ENCODE data around the gene MCF2L.
"Not testable (repeated sequence)": the region's sequence is repeated elsewhere in the genome, so short reads cannot be mapped to it uniquely, and the experiment has no call there.

The MCF2L gene

DNA sequence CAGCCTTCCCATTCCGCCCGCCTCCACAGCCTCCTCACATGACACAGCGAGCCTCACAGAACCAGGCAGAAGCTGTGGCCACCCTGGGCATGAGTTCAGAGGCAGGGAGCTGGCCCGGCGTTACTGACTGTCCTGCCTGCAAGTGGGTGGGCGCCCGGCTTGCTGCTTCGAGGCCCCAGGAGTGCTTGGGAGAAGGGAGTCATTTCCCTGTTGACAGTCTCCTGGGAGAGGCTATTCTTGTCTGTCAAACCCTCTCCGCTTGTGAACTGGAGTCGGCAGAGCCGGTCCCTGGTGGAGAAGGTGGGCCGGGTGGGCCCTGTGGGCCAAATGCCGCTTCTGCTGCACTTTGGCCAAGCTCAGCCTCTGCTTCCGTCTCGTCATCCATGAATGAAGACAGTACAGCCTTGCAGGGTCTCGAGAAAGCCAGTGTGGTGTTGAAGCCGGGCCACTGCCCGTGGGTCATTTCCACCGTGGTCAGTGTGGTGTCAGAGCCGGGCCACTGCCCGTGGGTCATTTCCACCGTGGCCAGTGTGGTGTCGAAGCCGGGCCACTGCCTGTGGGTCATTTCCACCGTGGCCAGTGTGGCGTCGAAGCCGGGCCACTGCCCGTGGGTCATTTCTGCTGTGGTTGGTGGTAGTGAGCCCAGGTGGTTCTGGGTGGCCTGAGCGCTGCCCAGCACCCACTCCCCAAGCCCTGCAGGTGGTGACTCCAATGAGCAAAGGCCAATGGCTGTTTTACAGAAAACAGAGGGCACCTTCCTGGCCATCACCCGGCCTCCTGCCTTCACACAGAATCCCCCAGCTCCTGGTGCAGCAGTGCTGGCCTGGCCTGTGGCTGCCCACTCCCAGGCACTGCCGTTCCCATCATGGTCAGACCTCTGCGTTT, 123.1 kb downstream of the MCF2L start:
- no peaks in the 10 kb centered on the region for H3K36me3 Mint-ChIP-seq (ENCODE audit: insufficient read depth)
- no peak overlapping the region for H3K4me3 Mint-ChIP-seq
- no peaks in the 10 kb centered on the region for H3K9me3 Mint-ChIP-seq
- no peaks in the 10 kb centered on the region for H3K4me1 Mint-ChIP-seq (ENCODE audit: low read depth in 2 of 2)
- no peak overlapping the region for H3K27ac Mint-ChIP-seq
- H3K27me3 Mint-ChIP-seq, result no peaks in the 10 kb centered on the region
- no peak for DNase-seq
- ATAC-seq (replicated peaks), result no peak

DNA sequence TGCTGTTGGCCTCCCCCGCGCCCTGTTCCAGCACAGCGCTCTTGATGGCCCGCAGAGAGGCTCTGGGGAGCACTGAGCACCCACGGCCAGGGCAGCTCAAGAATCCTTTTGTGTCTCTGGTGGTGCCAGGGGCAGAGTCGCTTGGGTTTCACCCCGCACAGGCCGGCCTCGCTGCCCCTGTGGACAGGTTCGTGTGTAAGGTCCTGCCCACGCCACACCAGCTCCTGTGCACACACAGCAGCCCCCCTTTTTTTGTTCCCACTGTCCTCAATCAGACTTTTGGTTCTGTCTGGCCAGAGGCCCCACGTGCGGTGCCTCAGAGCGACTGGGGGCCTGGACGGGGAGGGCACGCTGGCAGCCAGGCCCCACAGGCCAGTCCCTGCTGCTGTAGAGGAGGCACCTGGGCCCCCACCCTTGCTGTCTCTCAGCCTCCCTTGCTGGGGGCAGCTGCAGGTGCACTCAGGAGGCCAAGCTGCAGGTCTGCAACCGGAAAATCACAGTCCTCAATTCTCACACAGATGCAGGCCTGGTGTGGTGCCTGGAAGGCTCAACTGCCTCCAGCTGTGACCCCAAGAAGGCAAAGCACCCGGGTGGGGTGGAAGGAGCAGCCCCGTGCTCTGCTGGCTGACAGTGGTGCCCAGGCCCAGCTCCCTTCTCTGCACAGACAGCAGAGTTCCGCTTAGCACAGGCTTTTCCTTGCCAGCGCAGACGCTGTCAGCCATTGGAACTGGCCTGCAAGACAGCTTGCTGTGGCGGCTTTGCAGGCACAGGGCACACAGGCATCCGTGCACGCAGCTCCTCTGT, 124.0 kb downstream of the MCF2L start:
- Mint-ChIP-seq H3K27me3 (no peaks in the 10 kb centered on the region), H3K4me3 (no peak overlapping the region), H3K36me3 (ENCODE audit: insufficient read depth) (no peaks in the 10 kb centered on the region), H3K9me3 (no peaks in the 10 kb centered on the region), H3K27ac (no peak overlapping the region), H3K4me1 (ENCODE audit: low read depth in 2 of 2) (no peaks in the 10 kb centered on the region)
- ATAC-seq (replicated peaks), result no peak
- no peak for DNase-seq

GRCh38 chr13:113093580-113094409, 124.8 kb downstream of the MCF2L start:
- Mint-ChIP-seq H3K9me3 (no peaks in the 10 kb centered on the region), H3K36me3 (ENCODE audit: insufficient read depth) (no peaks in the 10 kb centered on the region), H3K27me3 (no peaks in the 10 kb centered on the region), H3K27ac (no peak overlapping the region), H3K4me3 (no peak overlapping the region), H3K4me1 (ENCODE audit: low read depth in 2 of 2) (no peaks in the 10 kb centered on the region)
- DNase-seq (no peak), ATAC-seq (replicated peaks) (no peak)

DNA sequence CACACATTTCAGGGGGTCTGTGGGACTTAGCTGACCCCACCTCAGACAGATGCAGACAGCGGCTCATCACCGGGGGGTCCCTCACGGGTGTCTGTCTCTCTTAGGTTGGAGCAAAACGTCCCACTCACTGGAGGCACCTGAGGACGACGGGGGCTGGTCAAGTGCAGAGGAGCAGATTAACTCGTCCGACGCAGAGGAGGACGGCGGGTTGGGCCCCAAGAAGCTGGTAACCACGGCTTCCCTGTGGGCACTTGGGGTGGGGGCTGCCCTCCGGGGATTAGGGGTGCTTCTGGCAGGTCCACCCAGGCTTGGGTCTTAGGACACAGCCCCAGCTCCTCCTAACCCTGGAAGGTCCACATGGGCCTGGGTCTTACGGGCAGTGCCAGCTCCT, 125.4 kb downstream of the MCF2L start:
- no peak for ATAC-seq (replicated peaks)
- Mint-ChIP-seq H3K36me3 (ENCODE audit: insufficient read depth) (no peaks in the 10 kb centered on the region), H3K9me3 (no peaks in the 10 kb centered on the region)

DNA sequence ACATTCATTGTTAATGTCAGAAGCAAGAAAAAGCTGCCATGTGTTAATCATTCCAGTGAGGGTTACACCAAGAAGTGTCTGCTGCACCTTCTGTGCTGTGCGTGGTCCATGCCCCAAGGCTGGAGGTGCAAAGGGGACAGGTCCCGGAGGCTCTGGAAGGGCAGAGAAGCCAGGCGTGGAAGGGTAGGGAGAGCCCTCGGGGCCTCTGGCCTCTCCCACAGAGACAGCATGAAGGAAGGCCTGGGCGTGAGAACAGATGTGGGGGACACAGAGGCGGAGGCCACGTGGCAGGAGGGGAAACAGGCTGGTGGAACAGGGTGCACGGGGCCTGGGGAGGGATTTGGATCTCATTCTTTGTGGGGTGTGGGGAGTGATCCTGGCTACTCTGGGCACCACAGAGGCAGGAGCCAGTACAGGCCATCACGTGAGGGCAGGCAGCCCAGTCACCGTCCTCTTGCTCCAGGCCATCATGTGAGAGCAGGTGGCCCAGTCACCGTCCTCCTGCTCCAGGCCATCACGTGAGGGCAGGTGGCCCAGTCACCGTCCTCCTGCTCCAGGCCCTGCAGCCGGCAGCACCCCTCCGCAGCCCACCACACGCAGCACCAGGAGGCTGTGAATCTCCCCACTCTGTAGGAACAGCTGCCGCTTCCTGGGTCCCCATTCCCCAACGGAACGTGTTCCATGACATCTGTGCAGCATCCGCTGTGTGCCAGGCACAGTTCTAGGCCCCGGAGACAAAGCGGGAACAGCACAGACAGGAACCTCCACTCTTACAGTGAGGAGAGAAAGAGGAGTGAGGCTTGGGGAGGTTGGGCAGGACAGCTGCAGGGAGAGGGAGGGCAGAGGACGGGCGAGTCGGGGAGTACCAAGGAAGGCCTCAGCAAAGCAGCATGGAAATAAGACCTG, 126.4 kb downstream of the MCF2L start:
- no peaks in the 10 kb centered on the region for H3K9me3 Mint-ChIP-seq
- no peak overlapping the region for H3K27ac Mint-ChIP-seq
- no peaks in the 10 kb centered on the region for H3K27me3 Mint-ChIP-seq
- H3K36me3 Mint-ChIP-seq (ENCODE audit: insufficient read depth), result no peaks in the 10 kb centered on the region
- DNase-seq (no peak), ATAC-seq (replicated peaks) (no peak)
- H3K4me1 Mint-ChIP-seq (ENCODE audit: low read depth in 2 of 2), result no peaks in the 10 kb centered on the region
- no peak overlapping the region for H3K4me3 Mint-ChIP-seq

More for the DNA sequence above, 125.4 kb downstream of the MCF2L start:
- Mint-ChIP-seq H3K27ac (no peak overlapping the region), H3K4me3 (no peak overlapping the region), H3K4me1 (ENCODE audit: low read depth in 2 of 2) (no peaks in the 10 kb centered on the region), H3K27me3 (no peaks in the 10 kb centered on the region)
- DNase-seq, result no peak

DNA sequence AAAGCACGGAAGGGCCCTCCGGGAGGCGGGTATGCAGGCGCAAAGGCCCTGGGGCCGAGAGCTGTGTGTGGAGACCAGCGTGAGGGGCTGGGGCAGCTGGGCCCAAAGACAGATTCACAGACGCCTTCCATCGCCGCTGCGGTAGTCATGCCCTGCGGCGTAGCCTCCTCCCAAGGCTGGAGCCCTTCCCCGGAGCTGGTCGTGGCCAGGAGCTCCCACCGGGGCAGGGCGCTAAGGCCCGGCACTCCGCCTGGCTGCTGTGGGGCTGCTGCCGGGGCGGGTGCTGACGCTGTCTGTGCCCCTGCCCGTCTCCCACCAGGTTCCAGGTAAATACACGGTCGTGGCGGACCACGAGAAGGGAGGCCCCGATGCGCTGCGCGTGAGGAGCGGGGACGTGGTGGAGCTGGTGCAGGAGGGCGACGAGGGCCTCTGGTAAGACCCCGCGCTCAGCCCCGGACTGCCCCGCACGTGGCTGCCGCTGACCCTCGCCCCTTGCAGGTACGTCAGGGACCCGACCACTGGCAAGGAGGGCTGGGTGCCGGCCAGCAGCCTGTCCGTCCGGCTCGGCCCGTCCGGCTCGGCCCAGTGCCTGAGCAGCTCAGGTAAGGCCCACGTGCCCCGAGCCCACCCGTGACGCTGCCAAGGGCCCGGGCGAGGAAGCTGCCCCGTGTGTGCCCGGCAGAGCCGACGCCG, 127.2 kb downstream of the MCF2L start:
- ATAC-seq (replicated peaks), result no peak
- Mint-ChIP-seq H3K4me3 (no peak overlapping the region), H3K27me3 (no peaks in the 10 kb centered on the region), H3K36me3 (ENCODE audit: insufficient read depth) (no peaks in the 10 kb centered on the region), H3K27ac (no peak overlapping the region), H3K4me1 (ENCODE audit: low read depth in 2 of 2) (no peaks in the 10 kb centered on the region), H3K9me3 (no peaks in the 10 kb centered on the region)
- DNase-seq, result no peak

- H3K4me3 Mint-ChIP-seq, result no peak overlapping the region
- DNase-seq, result no peak
- no peaks in the 10 kb centered on the region for H3K4me1 Mint-ChIP-seq (ENCODE audit: low read depth in 2 of 2)
- H3K9me3 Mint-ChIP-seq, result no peaks in the 10 kb centered on the region
- H3K36me3 Mint-ChIP-seq (ENCODE audit: insufficient read depth), result no peaks in the 10 kb centered on the region
- no peaks in the 10 kb centered on the region for H3K27me3 Mint-ChIP-seq
- ATAC-seq (replicated peaks), result no peak
- H3K27ac Mint-ChIP-seq, result no peak overlapping the region
Observed at GRCh38 chr13:113096745-113097305, 127.8 kb downstream of the MCF2L start.

DNA sequence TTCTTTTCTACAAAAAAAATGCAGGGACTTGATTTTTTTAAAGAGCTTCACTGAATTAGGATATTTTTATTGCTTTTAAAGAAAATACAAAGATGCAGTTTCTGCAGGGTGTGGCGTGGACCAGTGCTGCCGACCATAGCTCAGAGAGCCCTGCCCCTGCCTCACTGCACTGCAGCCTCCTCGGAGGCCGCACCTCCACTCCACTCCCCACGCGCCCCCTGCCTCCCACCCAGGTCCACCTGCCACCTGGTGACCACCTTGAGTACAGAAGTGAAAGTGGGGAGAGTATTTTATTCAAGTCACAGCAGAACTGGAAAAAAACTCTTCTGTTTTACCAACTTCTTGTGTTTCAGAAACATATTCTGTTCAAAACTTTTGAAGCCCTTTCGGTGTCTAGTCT, 128.6 kb downstream of the MCF2L start:
- no peak overlapping the region for H3K27ac Mint-ChIP-seq
- DNase-seq, result no peak
- H3K4me3 Mint-ChIP-seq, result no peak overlapping the region
- no peaks in the 10 kb centered on the region for H3K36me3 Mint-ChIP-seq (ENCODE audit: insufficient read depth)
- H3K27me3 Mint-ChIP-seq, result no peaks in the 10 kb centered on the region
- no peaks in the 10 kb centered on the region for H3K4me1 Mint-ChIP-seq (ENCODE audit: low read depth in 2 of 2)
- no peak for ATAC-seq (replicated peaks)
- H3K9me3 Mint-ChIP-seq, result no peaks in the 10 kb centered on the region

DNA sequence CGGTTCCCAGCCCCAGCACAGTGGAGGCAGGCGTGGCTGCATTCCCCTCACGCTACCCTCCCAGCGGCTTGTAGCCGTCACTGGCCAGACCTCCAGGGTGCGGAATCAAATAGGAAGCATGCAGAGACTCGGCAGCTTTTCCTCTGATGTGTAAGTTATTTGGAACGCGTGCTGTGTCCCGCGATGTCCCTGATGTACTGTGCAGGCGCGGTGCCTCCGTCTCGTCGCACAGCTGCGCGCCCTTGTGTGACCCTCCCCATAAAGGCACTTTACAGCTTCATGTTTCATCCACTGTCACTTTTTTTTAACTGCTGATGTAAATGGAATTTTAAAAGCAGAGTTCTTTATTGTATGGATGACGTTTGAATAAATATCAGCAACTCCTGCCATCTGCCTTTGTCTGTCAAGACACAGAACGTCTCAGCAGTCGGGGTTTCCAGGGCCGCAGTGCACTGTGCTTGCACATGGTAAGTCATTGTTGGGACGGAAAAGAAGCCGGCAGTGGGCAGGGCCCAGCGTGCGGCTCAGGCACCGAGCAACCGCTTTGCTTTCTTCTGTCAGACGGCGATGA, 129.2 kb downstream of the MCF2L start:
- H3K4me3 Mint-ChIP-seq, result no peak overlapping the region
- no peak overlapping the region for H3K27ac Mint-ChIP-seq
- ATAC-seq (replicated peaks) (no peak), DNase-seq (no peak)
- H3K36me3 Mint-ChIP-seq (ENCODE audit: insufficient read depth), result no peaks in the 10 kb centered on the region
- no peaks in the 10 kb centered on the region for H3K9me3 Mint-ChIP-seq
- no peaks in the 10 kb centered on the region for H3K27me3 Mint-ChIP-seq
- H3K4me1 Mint-ChIP-seq (ENCODE audit: low read depth in 2 of 2), result no peaks in the 10 kb centered on the region

- Mint-ChIP-seq H3K27ac (no peak overlapping the region), H3K4me1 (ENCODE audit: low read depth in 2 of 2) (no peaks in the 10 kb centered on the region), H3K4me3 (no peak overlapping the region), H3K9me3 (no peaks in the 10 kb centered on the region), H3K36me3 (ENCODE audit: insufficient read depth) (no peaks in the 10 kb centered on the region), H3K27me3 (no peaks in the 10 kb centered on the region)
- no peak for ATAC-seq (replicated peaks)
- no peak for DNase-seq
Observed at GRCh38 chr13:113099142-113099541, 130.1 kb downstream of the MCF2L start.

DNA sequence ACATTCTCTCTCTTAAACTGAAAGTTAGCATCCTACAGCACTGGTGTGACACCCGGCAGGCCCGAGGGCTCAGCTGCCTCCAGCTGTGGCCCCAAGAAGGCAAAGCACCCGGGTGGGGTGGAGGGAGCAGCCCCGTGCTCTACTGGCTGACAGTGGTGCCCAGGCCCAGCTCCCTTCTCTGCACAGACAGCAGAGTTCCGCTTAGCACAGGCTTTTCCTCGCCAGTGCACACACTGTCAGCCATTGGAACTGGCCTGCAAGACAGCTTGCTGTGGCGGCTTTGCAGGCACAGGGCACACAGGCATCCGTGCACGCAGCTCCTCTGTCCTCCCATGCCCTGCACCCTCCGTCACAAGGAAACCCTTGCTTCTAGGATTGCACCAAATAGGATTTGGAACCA, 133.3 kb downstream of the MCF2L start:
- H3K27ac Mint-ChIP-seq, H3K27me3 Mint-ChIP-seq: not testable (repeated sequence)

DNA sequence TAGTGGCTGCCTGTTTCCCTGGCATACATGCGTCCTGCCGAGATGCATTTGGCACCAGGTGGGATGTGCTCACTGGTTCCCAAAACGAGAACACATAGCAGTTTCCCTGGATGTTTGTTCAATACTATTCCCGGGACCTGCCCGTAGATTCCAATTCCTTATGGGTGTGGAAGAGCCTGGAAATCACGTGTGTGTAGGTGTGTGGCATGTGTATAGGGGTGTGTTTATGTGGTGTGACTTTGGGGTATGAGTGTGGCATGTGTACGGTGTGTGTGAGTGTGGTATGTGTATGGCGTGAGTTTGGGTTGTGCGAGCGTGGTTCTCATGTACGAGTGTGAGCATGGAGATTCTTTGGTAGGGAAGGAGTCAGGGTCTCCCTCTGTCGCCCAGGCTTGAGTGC, 133.7 kb downstream of the MCF2L start:
- no peaks in the 10 kb centered on the region for H3K9me3 Mint-ChIP-seq
- no peak for ATAC-seq (replicated peaks)
- no peak for DNase-seq
- H3K27me3 Mint-ChIP-seq, result no peaks in the 10 kb centered on the region
- no peak overlapping the region for H3K4me3 Mint-ChIP-seq
- H3K4me1 Mint-ChIP-seq (ENCODE audit: low read depth in 2 of 2), result no peaks in the 10 kb centered on the region
- no peak overlapping the region for H3K27ac Mint-ChIP-seq
- H3K36me3 Mint-ChIP-seq (ENCODE audit: insufficient read depth), result no peaks in the 10 kb centered on the region

More for the DNA sequence above, 133.3 kb downstream of the MCF2L start:
- H3K36me3 Mint-ChIP-seq (ENCODE audit: insufficient read depth); H3K4me3 Mint-ChIP-seq; ATAC-seq (replicated peaks); H3K4me1 Mint-ChIP-seq (ENCODE audit: low read depth in 2 of 2); DNase-seq; H3K9me3 Mint-ChIP-seq: not testable (repeated sequence)
